BLaER1 treated with 17β-estradiol and CSF1 and Interleukin-3, amounts not matched to agents 10 nM and 100 nM (cell line): ENCODE measurements around the gene PLCL2.
"Not testable (repeated sequence)": the region's sequence is repeated elsewhere in the genome, so short reads cannot be mapped to it uniquely, and the experiment has no call there.

Experiments used
- H3K27ac ChIP-seq, 11 experiments: shearing (Covaris generic); formaldehyde crosslinking; 2 replicates each; pipeline ENCODE4 v1.8.1; 2022
- H3K27me3 ChIP-seq, 11 experiments: shearing (Covaris generic); formaldehyde crosslinking; 2 replicates each; pipeline ENCODE4 v1.8.1; 2022
- H3K36me3 ChIP-seq, 11 experiments: shearing (Covaris generic); formaldehyde crosslinking; 2 replicates each; pipeline ENCODE4 v1.8.1; 2022
- H3K4me1 ChIP-seq, 10 experiments: shearing (Covaris generic); formaldehyde crosslinking; 2 replicates each; pipeline ENCODE4 v1.8.1; 2022
- H3K4me2 ChIP-seq, 11 experiments: shearing (Covaris generic); formaldehyde crosslinking; 2 replicates each; pipeline ENCODE4 v1.8.1; 2022
- H3K4me3 ChIP-seq, 10 experiments: shearing (Covaris generic); formaldehyde crosslinking; 2 replicates each; pipeline ENCODE4 v1.8.1; 2022
- H3K9ac ChIP-seq, 11 experiments: shearing (Covaris generic); formaldehyde crosslinking; 2 replicates each; pipeline ENCODE4 v1.8.1; 2022
- H3K9me3 ChIP-seq, 11 experiments: shearing (Covaris generic); formaldehyde crosslinking; replicated peaks in 1 of 11; 2 replicates each; pipeline ENCODE4 v1.8.1; 2022
- H4K20me1 ChIP-seq, 11 experiments: shearing (Covaris generic); formaldehyde crosslinking; 2 replicates each; pipeline ENCODE4 v1.8.1; 2022
- Cebpa-rat ChIP-seq, 11 experiments: shearing (Covaris generic); IDR thresholded peaks; 2 replicates each; pipeline ENCODE4 v1.8.1; 2022

Gene PLCL2

GRCh38 chr3:17103579-17103978 lies 218.8 kb downstream of the PLCL2 start:
- Histone ChIP-seq H3K27me3 (no peaks in the 10 kb centered on the region), H3K4me1 (no peaks in the 10 kb centered on the region), H3K9ac (no peak overlapping the region), H4K20me1 (no peaks in the 10 kb centered on the region), H3K4me3 (no peak overlapping the region), H3K9me3 (peaks cover 0 to 19% (median 7%) of the 10 kb centered on the region in 11 experiments; a peak in 6 of 22 replicates), H3K36me3 (no peaks in the 10 kb centered on the region), H3K4me2 (no peak overlapping the region), H3K27ac (no peak overlapping the region)
- TF ChIP-seq Cebpa-rat (IDR thresholded peaks at IDR 0.05): no peak

- H3K9me3 ChIP-seq, H3K27me3 ChIP-seq, H3K4me3 ChIP-seq, H3K36me3 ChIP-seq, H3K4me2 ChIP-seq, H3K9ac ChIP-seq, H3K27ac ChIP-seq, H4K20me1 ChIP-seq, H3K4me1 ChIP-seq: not testable (repeated sequence)
Observed at GRCh38 chr3:17106801-17107200, 222.0 kb downstream of the PLCL2 start.

DNA sequence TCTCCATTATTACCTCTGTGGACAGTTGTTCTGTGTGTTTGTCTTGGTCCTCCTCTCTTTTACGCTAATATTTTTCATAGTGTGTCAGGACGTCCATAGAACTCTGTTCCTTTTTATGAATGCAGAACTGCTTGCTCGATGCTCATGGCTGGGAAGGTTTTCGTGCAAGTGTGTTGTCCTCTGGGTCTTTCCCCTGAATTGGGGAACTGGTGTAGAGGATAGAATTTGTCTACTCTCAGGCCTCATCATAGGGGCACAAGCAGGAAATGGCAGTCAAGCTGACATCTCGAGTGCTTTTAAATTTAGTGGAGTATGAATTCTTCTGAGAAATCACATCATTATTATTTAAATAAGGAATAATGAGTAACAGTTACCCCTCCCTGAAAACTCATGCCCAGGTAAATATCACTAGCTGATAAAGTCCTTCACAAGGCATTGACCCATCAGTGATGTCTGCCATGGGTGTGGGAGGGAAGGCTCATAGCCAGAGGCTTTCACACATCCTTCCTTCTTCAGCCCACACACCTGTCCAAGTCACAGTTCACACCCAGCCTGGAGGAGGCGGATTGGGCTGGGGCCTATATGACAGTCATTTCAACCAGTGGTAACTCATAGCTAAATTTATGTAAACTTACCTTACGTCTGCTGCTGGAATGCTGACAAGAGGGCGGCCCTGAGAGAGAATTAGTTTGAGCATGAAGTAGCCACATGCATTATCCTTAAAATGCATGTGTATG lies 226.1 kb downstream of the PLCL2 start:
- no peak overlapping the region for H3K4me3 ChIP-seq
- peaks cover 0 to 30% (median 5%) of the 10 kb centered on the region in 11 experiments; a peak in 11 of 22 replicates for H3K9me3 ChIP-seq
- TF ChIP-seq Cebpa-rat (IDR thresholded peaks at IDR 0.05): no peak
- H3K27ac ChIP-seq: no peak overlapping the region
- H3K27me3 ChIP-seq: no peaks in the 10 kb centered on the region
- no peak overlapping the region for H3K9ac ChIP-seq
- no peaks in the 10 kb centered on the region for H3K4me1 ChIP-seq
- H4K20me1 ChIP-seq: no peaks in the 10 kb centered on the region
- H3K36me3 ChIP-seq: no peaks in the 10 kb centered on the region
- no peak overlapping the region for H3K4me2 ChIP-seq

- Histone ChIP-seq H3K4me3 (no peak overlapping the region), H3K27ac (no peak overlapping the region), H4K20me1 (no peaks in the 10 kb centered on the region), H3K27me3 (no peaks in the 10 kb centered on the region), H3K9me3 (peaks cover 0 to 29% (median 5%) of the 10 kb centered on the region in 11 experiments; a peak in 11 of 22 replicates), H3K4me2 (no peak overlapping the region), H3K4me1 (no peaks in the 10 kb centered on the region), H3K9ac (no peak overlapping the region), H3K36me3 (no peaks in the 10 kb centered on the region)
- no peak for TF ChIP-seq Cebpa-rat (IDR thresholded peaks at IDR 0.05)
Observed at GRCh38 chr3:17111586-17111985, 226.8 kb downstream of the PLCL2 start.

DNA sequence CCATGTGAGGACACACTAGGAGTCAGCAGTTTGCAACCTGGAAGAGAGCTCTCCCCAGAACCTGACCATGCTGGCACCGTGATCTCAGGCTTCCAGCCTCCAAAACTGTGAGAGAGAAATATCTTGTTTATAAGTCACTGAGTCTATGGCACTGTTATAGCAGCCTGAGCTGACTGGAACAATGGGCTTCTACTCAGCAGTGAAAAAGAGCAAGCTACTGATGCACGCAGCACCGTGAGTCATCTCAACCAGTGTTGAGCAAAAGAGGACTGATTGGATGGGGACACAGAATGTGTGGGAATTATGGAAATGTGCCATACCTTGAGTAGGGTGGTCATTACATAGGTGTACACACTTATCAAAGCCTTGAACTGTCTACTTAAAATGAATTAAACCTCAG lies 230.4 kb downstream of the PLCL2 start:
- no peaks in the 10 kb centered on the region for H3K27me3 ChIP-seq
- H4K20me1 ChIP-seq: no peaks in the 10 kb centered on the region
- no peak overlapping the region for H3K27ac ChIP-seq
- peaks cover 0 to 24% (median 0%) of the 10 kb centered on the region in 11 experiments; a peak in 9 of 22 replicates for H3K9me3 ChIP-seq
- H3K36me3 ChIP-seq: no peaks in the 10 kb centered on the region
- no peak overlapping the region for H3K9ac ChIP-seq
- TF ChIP-seq Cebpa-rat (IDR thresholded peaks at IDR 0.05): no peak
- H3K4me2 ChIP-seq: no peak overlapping the region
- H3K4me3 ChIP-seq: no peak overlapping the region
- H3K4me1 ChIP-seq: no peaks in the 10 kb centered on the region

DNA sequence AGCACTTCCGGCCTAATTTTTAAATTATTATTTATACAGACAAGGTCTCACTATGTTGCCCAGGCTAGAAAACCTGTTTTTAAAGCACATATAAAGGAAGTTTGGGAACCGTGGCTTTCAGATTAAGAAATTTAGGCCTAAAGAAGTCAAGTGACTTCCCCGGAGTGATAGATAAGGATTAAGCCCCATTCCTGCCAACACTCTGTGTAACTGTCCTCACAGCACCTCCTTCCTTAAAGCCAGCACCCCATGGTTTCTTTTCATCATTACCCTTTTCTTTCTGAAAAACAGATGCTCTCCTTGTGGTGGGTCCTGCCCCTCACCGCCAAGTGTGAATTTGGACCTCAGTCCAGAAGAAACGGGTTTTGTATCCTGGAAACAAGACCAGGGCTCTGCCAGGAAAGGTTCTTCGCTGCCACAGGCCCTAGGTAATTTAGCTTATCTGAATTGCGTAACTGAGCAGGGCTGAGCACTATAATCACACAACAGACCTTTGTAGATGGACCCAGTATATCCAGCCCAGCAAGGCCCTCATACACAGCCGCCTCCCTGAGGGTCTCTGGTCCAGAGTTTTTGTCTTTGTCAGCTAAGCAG lies 231.3 kb downstream of the PLCL2 start:
- Histone ChIP-seq H3K27me3 (no peaks in the 10 kb centered on the region), H3K4me2 (no peak overlapping the region), H3K27ac (no peak overlapping the region), H3K36me3 (no peaks in the 10 kb centered on the region), H3K4me1 (no peaks in the 10 kb centered on the region), H3K9me3 (peaks cover 0 to 24% (median 0%) of the 10 kb centered on the region in 11 experiments; a peak in 9 of 22 replicates), H4K20me1 (no peaks in the 10 kb centered on the region), H3K9ac (no peak overlapping the region), H3K4me3 (no peak overlapping the region)
- peak in 3 of 11 experiments; percentile 23 to 64 (median 36); a peak in 3 of 22 replicates for TF ChIP-seq Cebpa-rat (IDR thresholded peaks at IDR 0.05)

GRCh38 chr3:17118771-17119170 lies 234.0 kb downstream of the PLCL2 start:
- H3K27me3 ChIP-seq: no peaks in the 10 kb centered on the region

DNA sequence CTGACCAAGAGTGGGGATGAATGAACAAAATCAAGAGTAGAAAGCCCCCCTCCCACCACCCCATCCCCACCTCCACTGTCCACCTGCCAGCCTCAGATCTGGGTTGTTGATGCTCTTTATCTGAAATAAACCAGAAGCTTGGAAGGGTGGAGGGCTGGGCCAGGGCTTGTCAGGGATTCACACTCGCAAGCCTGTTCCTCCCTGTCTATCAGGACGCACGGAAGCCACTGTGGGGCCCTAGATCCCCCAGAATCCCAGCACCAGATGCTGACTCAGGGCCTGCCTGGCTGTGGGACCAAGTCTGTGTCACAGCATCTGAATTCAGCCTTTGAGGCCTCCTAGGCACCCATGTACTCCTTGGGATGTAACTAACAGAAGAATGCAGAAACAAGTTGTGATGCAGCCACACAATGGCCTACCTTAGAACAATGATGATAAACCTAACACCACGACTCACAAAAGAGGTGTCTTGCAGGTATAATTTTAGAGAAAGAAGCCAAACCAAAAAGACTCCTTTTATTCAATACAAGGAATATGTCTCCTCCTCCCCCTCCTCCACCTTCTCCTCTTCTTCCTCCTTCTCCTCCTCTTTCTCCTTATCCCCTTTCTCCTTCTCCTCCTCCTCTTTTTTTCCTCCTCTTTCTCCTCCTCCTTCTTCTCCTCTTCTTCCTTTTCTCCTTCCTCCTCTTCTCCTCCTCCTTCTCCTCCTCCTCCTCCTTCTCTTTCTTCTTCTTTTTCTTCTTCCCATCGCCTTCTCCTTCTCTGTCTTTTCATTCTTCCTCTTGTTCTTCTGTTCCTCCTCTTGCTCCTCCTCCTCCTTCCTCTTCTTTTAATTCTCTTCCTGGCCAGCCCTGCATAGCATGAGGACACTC lies 234.7 kb downstream of the PLCL2 start:
- Histone ChIP-seq H3K27ac (no peak overlapping the region), H3K36me3 (no peaks in the 10 kb centered on the region), H3K9ac (no peak overlapping the region), H4K20me1 (no peaks in the 10 kb centered on the region), H3K9me3 (peaks cover 0 to 21% (median 7%) of the 10 kb centered on the region in 11 experiments; a peak in 10 of 22 replicates), H3K27me3 (no peaks in the 10 kb centered on the region), H3K4me2 (no peak overlapping the region), H3K4me3 (no peak overlapping the region), H3K4me1 (no peaks in the 10 kb centered on the region)
- no peak for TF ChIP-seq Cebpa-rat (IDR thresholded peaks at IDR 0.05)

More at GRCh38 chr3:17118771-17119170, 234.0 kb downstream of the PLCL2 start:
- Histone ChIP-seq H3K4me2 (no peak overlapping the region), H4K20me1 (no peaks in the 10 kb centered on the region), H3K36me3 (no peaks in the 10 kb centered on the region), H3K27ac (no peak overlapping the region), H3K9ac (no peak overlapping the region), H3K9me3 (peaks cover 0 to 28% (median 11%) of the 10 kb centered on the region in 11 experiments; a peak in 12 of 22 replicates), H3K4me1 (no peaks in the 10 kb centered on the region), H3K4me3 (no peak overlapping the region)
- no peak for TF ChIP-seq Cebpa-rat (IDR thresholded peaks at IDR 0.05)

DNA sequence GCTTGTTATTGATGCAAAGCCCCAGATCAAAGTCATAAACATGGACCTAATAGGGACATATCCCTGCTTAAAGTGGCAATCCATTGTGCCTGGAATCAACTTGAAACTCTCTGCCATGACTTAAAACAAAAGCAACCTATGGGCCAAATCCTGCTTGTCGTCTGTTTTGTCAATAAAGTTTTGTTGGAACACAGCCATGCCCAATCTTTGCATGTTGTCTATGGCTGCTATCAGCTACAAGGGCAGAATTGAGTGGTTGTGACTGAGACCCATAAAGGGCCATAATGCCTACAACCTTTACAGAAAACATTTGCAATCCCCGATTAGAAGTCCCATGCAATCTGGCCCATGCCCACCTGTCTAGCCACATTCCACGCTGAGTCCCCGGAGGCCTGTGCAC lies 235.4 kb downstream of the PLCL2 start:
- Histone ChIP-seq H3K36me3 (no peaks in the 10 kb centered on the region), H3K4me3 (no peak overlapping the region), H3K9me3 (peaks cover 0 to 16% (median 6%) of the 10 kb centered on the region in 11 experiments; a peak in 7 of 22 replicates), H3K4me2 (no peak overlapping the region), H3K4me1 (no peaks in the 10 kb centered on the region), H3K9ac (no peak overlapping the region), H3K27me3 (no peaks in the 10 kb centered on the region), H3K27ac (no peak overlapping the region), H4K20me1 (no peaks in the 10 kb centered on the region)
- TF ChIP-seq Cebpa-rat (IDR thresholded peaks at IDR 0.05): no peak
